Activated naive CD4-positive, alpha-beta T cell treated with anti-CD3 and anti-CD28 coated beads, Interleukin-2, amount 10 ng/mL, durations not matched to agents 7 days and 5 days (primary cell): ENCODE results near the gene PSAP.
"Not testable (repeated sequence)": the region's sequence is repeated elsewhere in the genome, so short reads cannot be mapped to it uniquely, and the experiment has no call there.

ENCODE experiments used
- CTCF ChIA-PET: fragments of 350-600 bp; sonication (Branson Sonifier 250); formaldehyde crosslinking; loops from one replicate; lab custom pipeline; 2021; ENCODE audit warnings: antibody characterized with exemption; lab: Charles Lee
- DNase-seq: peaks from one replicate; pipeline ENCODE4 v3.0.0-alpha.2; 2020
- H3K27ac Mint-ChIP-seq: one replicate; pipeline ENCODE4 v1.8.0; 2021; ENCODE audit warnings: mild to moderate bottlenecking, moderate library complexity, mixed read lengths
- H3K27me3 Mint-ChIP-seq: one replicate; pipeline ENCODE4 v1.8.0; 2021; ENCODE audit warnings: mild to moderate bottlenecking, mixed read lengths
- H3K36me3 Mint-ChIP-seq: one replicate; pipeline ENCODE4 v1.8.0; 2021; ENCODE audit warnings: mixed read lengths
- H3K4me1 Mint-ChIP-seq: one replicate; pipeline ENCODE4 v1.8.0; 2021; ENCODE audit warnings: mixed read lengths
- H3K4me3 Mint-ChIP-seq: one replicate; pipeline ENCODE4 v1.8.0; 2021; ENCODE audit warnings: mild to moderate bottlenecking, moderate library complexity, mixed read lengths
- H3K9me3 Mint-ChIP-seq: one replicate; pipeline ENCODE4 v1.8.0; 2021; ENCODE audit warnings: mixed read lengths

PSAP gene

DNA sequence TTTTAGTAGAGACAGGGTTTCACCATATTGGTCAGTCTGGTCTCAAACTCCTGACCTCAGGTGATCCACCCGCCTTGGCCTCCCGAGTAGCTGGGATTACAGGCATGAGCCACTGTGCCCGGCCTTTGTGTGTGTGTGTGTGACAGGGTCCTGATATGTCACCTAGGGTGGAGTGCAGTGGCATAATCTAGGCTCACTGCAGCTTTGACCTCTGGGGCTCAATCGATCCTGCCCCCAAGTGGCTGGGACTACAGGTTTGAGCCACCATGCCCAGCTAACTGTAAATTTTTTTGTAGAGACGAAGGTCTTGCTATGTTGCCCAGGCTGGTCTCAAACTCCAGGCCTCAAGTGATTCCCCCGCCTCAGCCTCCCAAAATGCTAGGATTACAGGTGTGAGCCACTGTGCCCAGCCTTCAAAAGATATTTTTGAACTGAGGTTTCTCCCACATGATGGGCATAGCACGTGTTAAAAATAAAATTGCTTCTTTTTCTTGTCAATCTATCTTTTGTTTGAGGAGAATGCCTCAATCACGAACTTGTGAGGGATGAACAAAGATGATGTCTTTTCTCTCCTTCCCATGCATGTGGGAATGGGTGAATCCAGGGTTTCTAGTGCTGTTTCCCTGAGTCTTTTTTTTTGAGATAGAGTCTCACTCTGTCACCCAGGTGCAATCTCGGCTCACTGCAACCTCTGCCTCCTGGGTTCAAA is 30.8 kb upstream of the PSAP start:
- H3K9me3 Mint-ChIP-seq = no peaks in the 10 kb centered on the region
- H3K4me1 Mint-ChIP-seq = peaks cover 27% of the 10 kb centered on the region
- CTCF ChIA-PET = interaction anchor here (1.4 kb wide), 1 partner anchor 15 kb away, joined by 4 read pairs; no protein-coding TSS in a partner anchor
- no peak overlapping the region for H3K27ac Mint-ChIP-seq
- H3K36me3 Mint-ChIP-seq = no peaks in the 10 kb centered on the region
- peaks cover 22% of the 10 kb centered on the region for H3K27me3 Mint-ChIP-seq
- no peak overlapping the region for H3K4me3 Mint-ChIP-seq
- DNase-seq = no peak

DNA sequence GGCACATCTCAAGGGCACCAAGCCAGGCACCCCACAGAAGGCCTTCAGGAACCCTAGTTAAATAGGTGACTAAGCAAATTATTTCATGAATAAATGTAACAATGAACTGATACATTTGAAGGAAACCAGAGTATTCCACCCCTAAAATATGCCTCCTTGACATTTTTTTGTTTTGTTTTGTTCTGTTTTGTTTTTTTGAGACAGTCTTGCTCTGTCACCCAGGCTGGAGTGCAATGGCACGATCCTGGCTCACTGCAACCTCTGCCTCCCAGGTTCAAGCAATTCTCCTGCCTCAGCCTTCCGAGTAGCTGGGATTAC is 30.2 kb upstream of the PSAP start:
- Mint-ChIP-seq H3K4me1 (peaks cover 27% of the 10 kb centered on the region), H3K27me3 (peaks cover 22% of the 10 kb centered on the region)
- H3K9me3 Mint-ChIP-seq, H3K27ac Mint-ChIP-seq, DNase-seq, H3K4me3 Mint-ChIP-seq, H3K36me3 Mint-ChIP-seq: not testable (repeated sequence)
- CTCF ChIA-PET = interaction anchor here (1.4 kb wide), 1 partner anchor 15 kb away, joined by 4 read pairs; no protein-coding TSS in a partner anchor

- peaks cover 27% of the 10 kb centered on the region for H3K4me1 Mint-ChIP-seq
- no peak for DNase-seq
- no peak overlapping the region for H3K27ac Mint-ChIP-seq
- no peaks in the 10 kb centered on the region for H3K9me3 Mint-ChIP-seq
- no peaks in the 10 kb centered on the region for H3K36me3 Mint-ChIP-seq
- H3K27me3 Mint-ChIP-seq = peaks cover 22% of the 10 kb centered on the region
- H3K4me3 Mint-ChIP-seq = no peak overlapping the region
- CTCF ChIA-PET = interaction anchor here (1.4 kb wide), 1 partner anchor 16 kb away, joined by 4 read pairs; no protein-coding TSS in a partner anchor
Measured at GRCh38 chr10:71880425-71881306, 29.6 kb upstream of the PSAP start.

GRCh38 chr10:71878327-71879034 is 27.4 kb upstream of the PSAP start:
- peaks cover 25% of the 10 kb centered on the region for H3K4me1 Mint-ChIP-seq
- no peaks in the 10 kb centered on the region for H3K9me3 Mint-ChIP-seq
- H3K4me3 Mint-ChIP-seq = no peak overlapping the region
- no peaks in the 10 kb centered on the region for H3K36me3 Mint-ChIP-seq
- DNase-seq = peak; percentile 48
- peak overlapping the region; percentile 64 for H3K27ac Mint-ChIP-seq
- peaks cover 13% of the 10 kb centered on the region for H3K27me3 Mint-ChIP-seq
- CTCF ChIA-PET = interaction anchor here (0.6 to 3.0 kb wide), 5 partner anchors 13 to 253 kb away, joined by 3 to 12 read pairs (median 5); no protein-coding TSS in a partner anchor

DNA sequence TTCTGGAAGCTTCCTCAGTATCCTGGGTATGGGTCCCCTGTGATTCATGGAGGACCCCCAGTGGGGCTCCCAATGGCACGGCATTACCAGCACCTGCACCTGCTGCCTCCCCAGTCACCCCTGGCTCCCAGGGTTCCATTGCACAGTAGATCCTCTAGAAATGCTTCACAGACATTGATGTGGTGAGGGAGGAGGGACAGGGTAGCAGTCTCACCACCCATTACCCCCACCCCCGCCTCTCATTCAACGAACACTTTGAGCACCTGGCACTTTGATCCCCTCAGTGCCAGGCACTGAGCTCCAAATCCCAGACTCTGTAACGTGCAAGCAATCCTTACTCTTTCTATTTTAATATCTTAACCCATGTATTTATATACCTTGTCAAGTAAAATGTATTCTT is 26.8 kb upstream of the PSAP start:
- Mint-ChIP-seq H3K27ac (peak overlapping the region; percentile 64), H3K4me1 (peaks cover 19% of the 10 kb centered on the region), H3K27me3 (peaks cover 12% of the 10 kb centered on the region), H3K36me3 (no peaks in the 10 kb centered on the region), H3K4me3 (no peak overlapping the region), H3K9me3 (no peaks in the 10 kb centered on the region)
- DNase-seq = no peak
- CTCF ChIA-PET = interaction anchor here (1.5 to 3.0 kb wide), 2 partner anchors 14 to 19 kb away, joined by 5 to 12 read pairs; no protein-coding TSS in a partner anchor

DNA sequence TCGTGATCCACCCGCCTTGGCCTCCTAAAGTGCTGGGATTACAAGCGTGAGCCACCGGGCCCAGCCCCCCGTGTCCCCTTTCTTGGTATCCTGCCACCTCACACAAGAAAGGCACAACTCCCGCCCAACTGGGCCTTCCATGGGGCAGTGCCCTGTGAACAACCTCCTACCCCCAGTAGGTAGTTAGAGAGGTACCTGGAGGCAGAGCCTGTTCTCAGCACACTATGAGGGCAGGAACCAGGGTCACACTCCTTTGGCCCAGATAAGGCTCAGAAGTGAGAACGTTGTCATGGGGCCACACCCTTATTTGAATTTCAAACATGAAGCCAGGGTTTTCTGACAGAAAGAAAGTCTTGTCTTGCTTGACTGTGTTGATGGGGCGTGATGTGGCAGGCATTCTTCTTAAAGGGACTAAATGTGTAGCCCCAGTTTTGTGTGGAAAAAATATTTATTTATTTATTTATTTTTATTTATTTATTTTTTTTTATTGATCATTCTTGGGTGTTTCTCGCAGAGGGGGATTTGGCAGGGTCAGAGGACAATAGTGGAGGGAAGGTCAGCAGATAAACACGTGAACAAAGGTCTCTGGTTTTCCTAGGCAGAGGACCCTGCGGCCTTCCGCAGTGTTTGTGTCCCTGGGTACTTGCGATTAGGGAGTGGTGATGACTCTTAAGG is 23.8 kb upstream of the PSAP start:
- H3K27me3 Mint-ChIP-seq, H3K27ac Mint-ChIP-seq, CTCF ChIA-PET: not testable (repeated sequence)

DNA sequence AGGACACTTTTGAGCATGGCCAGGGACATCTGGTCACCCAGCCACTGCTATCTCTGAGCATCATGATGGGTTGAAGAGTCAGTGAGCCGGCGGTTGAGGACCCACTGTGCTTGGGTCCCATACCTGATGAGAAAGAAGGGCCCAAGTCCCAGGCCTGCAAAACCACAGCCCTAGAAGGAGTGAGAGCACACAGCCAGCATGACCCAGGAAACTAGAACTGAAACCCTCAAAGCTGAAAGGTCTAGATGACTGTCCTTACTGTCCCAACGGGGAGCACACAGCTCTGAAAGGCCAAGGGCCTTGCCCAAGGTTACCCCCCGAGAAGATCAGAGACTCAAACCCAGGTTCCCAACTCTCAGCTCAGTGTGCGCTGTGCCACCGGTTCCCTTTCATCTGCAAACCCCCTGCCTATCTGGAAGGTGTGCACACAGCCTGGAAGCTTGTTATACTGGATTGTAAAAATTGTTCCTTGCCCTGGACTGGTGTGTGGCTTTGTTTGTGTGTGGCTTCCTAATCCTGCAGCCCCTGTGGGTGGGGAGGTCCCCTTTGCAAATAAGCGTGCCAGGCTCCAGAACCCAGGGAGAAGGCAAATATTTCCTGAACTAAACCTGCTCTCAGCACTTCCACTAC is 22.6 kb upstream of the PSAP start:
- CTCF ChIA-PET = interaction anchor here (0.9 kb wide), 1 partner anchor 22 kb away, joined by 3 read pairs; no protein-coding TSS in a partner anchor
- Mint-ChIP-seq H3K4me3 (no peak overlapping the region), H3K9me3 (no peaks in the 10 kb centered on the region), H3K27ac (no peak overlapping the region), H3K36me3 (no peaks in the 10 kb centered on the region), H3K4me1 (peaks cover 13% of the 10 kb centered on the region), H3K27me3 (peaks cover 10% of the 10 kb centered on the region)
- DNase-seq = no peak

More for the DNA sequence above, 23.8 kb upstream of the PSAP start:
- peaks cover 19% of the 10 kb centered on the region for H3K4me1 Mint-ChIP-seq
- H3K36me3 Mint-ChIP-seq, H3K4me3 Mint-ChIP-seq, DNase-seq, H3K9me3 Mint-ChIP-seq: not testable (repeated sequence)

DNA sequence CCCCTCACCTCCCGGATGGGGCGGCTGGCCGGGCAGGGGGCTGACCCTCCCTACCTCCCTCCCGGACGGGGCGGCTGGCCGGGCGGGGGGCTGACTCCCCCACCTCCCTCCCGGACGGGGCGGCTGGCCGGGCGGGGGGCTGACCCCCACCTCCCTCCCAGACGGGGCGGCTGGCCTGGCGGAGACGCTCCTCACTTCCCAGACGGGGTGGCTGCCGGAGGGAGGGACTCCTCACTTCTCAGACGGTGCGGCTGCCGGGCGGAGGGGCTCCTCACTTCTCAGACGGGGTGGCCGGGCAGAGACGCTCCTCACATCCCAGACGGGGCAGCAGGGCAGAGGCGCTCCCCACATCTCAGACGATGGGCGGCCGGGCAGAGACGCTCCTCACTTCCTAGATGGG is 18.6 kb upstream of the PSAP start:
- H3K27ac Mint-ChIP-seq, H3K4me1 Mint-ChIP-seq: not testable (repeated sequence)

GRCh38 chr10:71868192-71868697 is 17.2 kb upstream of the PSAP start:
- Mint-ChIP-seq H3K36me3 (no peaks in the 10 kb centered on the region), H3K27ac (no peak overlapping the region), H3K9me3 (no peaks in the 10 kb centered on the region), H3K27me3 (peaks cover 7% of the 10 kb centered on the region), H3K4me3 (no peak overlapping the region), H3K4me1 (no peaks in the 10 kb centered on the region)
- CTCF ChIA-PET = no interaction called here
- DNase-seq = no peak

More for the DNA sequence above, 18.6 kb upstream of the PSAP start:
- DNase-seq, H3K9me3 Mint-ChIP-seq, H3K36me3 Mint-ChIP-seq, CTCF ChIA-PET, H3K4me3 Mint-ChIP-seq, H3K27me3 Mint-ChIP-seq: not testable (repeated sequence)

GRCh38 chr10:71865561-71866041 is 14.6 kb upstream of the PSAP start:
- H3K27me3 Mint-ChIP-seq = peaks cover 7% of the 10 kb centered on the region
- H3K36me3 Mint-ChIP-seq = no peaks in the 10 kb centered on the region
- no peak for DNase-seq
- H3K9me3 Mint-ChIP-seq = no peaks in the 10 kb centered on the region
- no peak overlapping the region for H3K27ac Mint-ChIP-seq
- CTCF ChIA-PET = no interaction called here
- no peak overlapping the region for H3K4me3 Mint-ChIP-seq
- no peaks in the 10 kb centered on the region for H3K4me1 Mint-ChIP-seq

GRCh38 chr10:71864911-71865361 is 13.9 kb upstream of the PSAP start:
- CTCF ChIA-PET = no interaction called here
- no peak overlapping the region for H3K27ac Mint-ChIP-seq
- no peak for DNase-seq

DNA sequence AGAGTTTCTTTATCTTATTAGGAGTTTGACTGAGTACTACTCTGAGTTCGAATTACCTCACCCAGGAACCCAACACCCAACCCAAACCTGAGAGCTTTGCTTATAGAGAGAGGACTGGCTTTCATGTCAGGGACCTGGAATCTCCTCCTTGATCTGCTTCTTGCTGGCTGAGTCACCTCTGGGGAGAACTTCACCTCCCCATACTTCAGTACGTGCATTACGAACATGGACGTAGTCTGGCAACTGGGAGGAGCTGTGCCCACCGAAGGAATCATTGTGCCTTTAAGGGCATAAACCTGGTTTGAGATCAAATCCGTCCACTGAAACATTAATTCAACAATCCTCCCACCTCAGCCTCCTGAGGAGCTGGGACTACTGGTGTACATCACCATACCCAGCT is 12.2 kb upstream of the PSAP start:
- H3K9me3 Mint-ChIP-seq = no peaks in the 10 kb centered on the region
- H3K4me1 Mint-ChIP-seq = no peaks in the 10 kb centered on the region
- no peaks in the 10 kb centered on the region for H3K36me3 Mint-ChIP-seq
- H3K27me3 Mint-ChIP-seq = peaks cover 6% of the 10 kb centered on the region
- H3K27ac Mint-ChIP-seq = no peak overlapping the region
- DNase-seq = no peak
- CTCF ChIA-PET = no interaction called here
- H3K4me3 Mint-ChIP-seq = no peak overlapping the region

More at GRCh38 chr10:71864911-71865361, 13.9 kb upstream of the PSAP start:
- Mint-ChIP-seq H3K4me1 (no peaks in the 10 kb centered on the region), H3K9me3 (no peaks in the 10 kb centered on the region), H3K36me3 (no peaks in the 10 kb centered on the region), H3K27me3 (peaks cover 7% of the 10 kb centered on the region), H3K4me3 (no peak overlapping the region)
